ENCODE results near the gene PIGV.

PIGV gene

DNA sequence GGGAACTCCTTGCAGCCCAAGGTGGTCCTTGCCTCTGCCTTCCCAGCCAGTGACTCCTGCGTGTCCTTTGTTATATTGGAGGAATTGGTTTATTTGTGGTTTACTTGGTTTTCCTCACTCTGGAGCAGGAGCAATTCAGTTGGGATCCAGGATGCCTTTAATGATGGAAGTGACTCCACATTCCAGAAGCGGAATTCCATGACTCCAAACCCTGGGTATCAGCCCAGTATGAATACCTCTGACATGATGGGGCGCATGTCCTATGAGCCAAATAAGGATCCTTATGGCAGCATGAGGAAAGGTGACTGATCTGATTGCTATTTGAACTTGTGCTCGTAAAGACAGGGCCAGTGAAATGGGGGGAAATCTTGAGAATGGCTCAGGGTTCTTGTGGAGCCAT is 15.1 kb upstream of the PIGV start:
- no peak overlapping the region for H3K4me3 ChIP-seq (ENCODE audit: low read depth, low read length)
- no peak for DNase-seq (ENCODE audit: low read depth)
- TF ChIP-seq, protein P1, sequence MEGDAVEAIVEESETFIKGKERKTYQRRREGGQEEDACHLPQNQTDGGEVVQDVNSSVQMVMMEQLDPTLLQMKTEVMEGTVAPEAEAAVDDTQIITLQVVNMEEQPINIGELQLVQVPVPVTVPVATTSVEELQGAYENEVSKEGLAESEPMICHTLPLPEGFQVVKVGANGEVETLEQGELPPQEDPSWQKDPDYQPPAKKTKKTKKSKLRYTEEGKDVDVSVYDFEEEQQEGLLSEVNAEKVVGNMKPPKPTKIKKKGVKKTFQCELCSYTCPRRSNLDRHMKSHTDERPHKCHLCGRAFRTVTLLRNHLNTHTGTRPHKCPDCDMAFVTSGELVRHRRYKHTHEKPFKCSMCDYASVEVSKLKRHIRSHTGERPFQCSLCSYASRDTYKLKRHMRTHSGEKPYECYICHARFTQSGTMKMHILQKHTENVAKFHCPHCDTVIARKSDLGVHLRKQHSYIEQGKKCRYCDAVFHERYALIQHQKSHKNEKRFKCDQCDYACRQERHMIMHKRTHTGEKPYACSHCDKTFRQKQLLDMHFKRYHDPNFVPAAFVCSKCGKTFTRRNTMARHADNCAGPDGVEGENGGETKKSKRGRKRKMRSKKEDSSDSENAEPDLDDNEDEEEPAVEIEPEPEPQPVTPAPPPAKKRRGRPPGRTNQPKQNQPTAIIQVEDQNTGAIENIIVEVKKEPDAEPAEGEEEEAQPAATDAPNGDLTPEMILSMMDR (IDR thresholded peaks at IDR 0.05; ENCODE audit: low read depth, low read length, missing control alignments), result no peak

GRCh38 chr1:26774462-26774861 is 13.3 kb upstream of the PIGV start:
- H3K4me3 ChIP-seq (ENCODE audit: low read depth, low read length), result no peak overlapping the region
- TF ChIP-seq, protein P1 (IDR thresholded peaks at IDR 0.05; ENCODE audit: low read depth, low read length, missing control alignments), result no peak
- no peak for DNase-seq (ENCODE audit: low read depth)

- DNase-seq (ENCODE audit: low read depth), result no peak
- TF ChIP-seq, protein P1 (IDR thresholded peaks at IDR 0.05; ENCODE audit: low read depth, low read length, missing control alignments), result no peak
- no peak overlapping the region for H3K4me3 ChIP-seq (ENCODE audit: low read depth, low read length)
Measured at GRCh38 chr1:26775666-26776065, 12.1 kb upstream of the PIGV start.

DNA sequence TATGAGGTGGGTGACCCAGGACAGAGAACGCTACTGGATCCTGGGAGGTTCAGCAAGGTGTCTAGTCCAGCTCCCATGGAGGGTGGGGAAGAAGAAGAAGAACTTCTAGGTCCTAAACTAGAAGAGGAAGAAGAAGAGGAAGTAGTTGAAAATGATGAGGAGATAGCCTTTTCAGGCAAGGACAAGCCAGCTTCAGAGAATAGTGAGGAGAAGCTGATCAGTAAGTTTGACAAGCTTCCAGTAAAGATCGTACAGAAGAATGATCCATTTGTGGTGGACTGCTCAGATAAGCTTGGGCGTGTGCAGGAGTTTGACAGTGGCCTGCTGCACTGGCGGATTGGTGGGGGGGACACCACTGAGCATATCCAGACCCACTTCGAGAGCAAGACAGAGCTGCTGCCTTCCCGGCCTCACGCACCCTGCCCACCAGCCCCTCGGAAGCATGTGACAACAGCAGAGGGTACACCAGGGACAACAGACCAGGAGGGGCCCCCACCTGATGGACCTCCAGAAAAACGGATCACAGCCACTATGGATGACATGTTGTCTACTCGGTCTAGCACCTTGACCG is 8.6 kb upstream of the PIGV start:
- DNase-seq (ENCODE audit: low read depth), result no peak
- TF ChIP-seq, protein P1 (IDR thresholded peaks at IDR 0.05; ENCODE audit: low read depth, low read length, missing control alignments), result no peak
- H3K4me3 ChIP-seq (ENCODE audit: low read depth, low read length), result no peak overlapping the region

DNA sequence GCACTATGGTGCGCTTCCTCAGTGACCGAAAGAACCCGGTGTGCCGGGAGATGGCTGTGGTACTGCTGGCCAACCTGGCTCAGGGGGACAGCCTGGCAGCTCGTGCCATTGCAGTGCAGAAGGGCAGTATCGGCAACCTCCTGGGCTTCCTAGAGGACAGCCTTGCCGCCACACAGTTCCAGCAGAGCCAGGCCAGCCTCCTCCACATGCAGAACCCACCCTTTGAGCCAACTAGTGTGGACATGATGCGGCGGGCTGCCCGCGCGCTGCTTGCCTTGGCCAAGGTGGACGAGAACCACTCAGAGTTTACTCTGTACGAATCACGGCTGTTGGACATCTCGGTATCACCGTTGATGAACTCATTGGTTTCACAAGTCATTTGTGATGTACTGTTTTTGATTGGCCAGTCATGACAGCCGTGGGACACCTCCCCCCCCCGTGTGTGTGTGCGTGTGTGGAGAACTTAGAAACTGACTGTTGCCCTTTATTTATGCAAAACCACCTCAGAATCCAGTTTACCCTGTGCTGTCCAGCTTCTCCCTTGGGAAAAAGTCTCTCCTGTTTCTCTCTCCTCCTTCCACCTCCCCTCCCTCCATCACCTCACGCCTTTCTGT is 7.3 kb upstream of the PIGV start:
- DNase-seq (ENCODE audit: low read depth), result no peak
- H3K4me3 ChIP-seq (ENCODE audit: low read depth, low read length), result no peak overlapping the region
- TF ChIP-seq, protein P1 (IDR thresholded peaks at IDR 0.05; ENCODE audit: low read depth, low read length, missing control alignments), result no peak

GRCh38 chr1:26781206-26781825 is 6.4 kb upstream of the PIGV start:
- TF ChIP-seq, protein P1 (IDR thresholded peaks at IDR 0.05; ENCODE audit: low read depth, low read length, missing control alignments), result no peak
- no peak for DNase-seq (ENCODE audit: low read depth)
- no peak overlapping the region for H3K4me3 ChIP-seq (ENCODE audit: low read depth, low read length)
